GM21737 (cell line): ENCODE results near the gene RNF149.
"Not testable (repeated sequence)": the region's sequence is repeated elsewhere in the genome, so short reads cannot be mapped to it uniquely, and the experiment has no call there.

Source experiments
- ATAC-seq: cut with Tn5 transposase; IDR thresholded peaks from one replicate; pipeline ENCODE4 v1.9.1; 2021; ENCODE audit warnings: mild to moderate bottlenecking, moderate library complexity; ENCODE audit not compliant: unreplicated experiment

Gene RNF149

GRCh38 chr2:101258804-101259203 lies 49.7 kb downstream of the RNF149 start:
- ATAC-seq: no peak

GRCh38 chr2:101256316-101256715 lies 52.2 kb downstream of the RNF149 start:
- no peak for ATAC-seq

GRCh38 chr2:101255501-101255900 lies 53.0 kb downstream of the RNF149 start:
- ATAC-seq: no peak

GRCh38 chr2:101253703-101254450 lies 54.6 kb downstream of the RNF149 start:
- ATAC-seq: no peak

- peak; percentile 44 for ATAC-seq
Measured at GRCh38 chr2:101253013-101253702, 55.3 kb downstream of the RNF149 start.

GRCh38 chr2:101252408-101253012 lies 56.0 kb downstream of the RNF149 start, which contains the start of gene CNOT11:
CNOT11 (plus strand) TSS chr2:101252886; CDS start chr2:101252965, 79 bp downstream.
- ATAC-seq: peak; percentile 86

- ATAC-seq: peak; percentile 44
Measured at GRCh38 chr2:101251844-101252407, 56.6 kb downstream of the RNF149 start.

- not testable (repeated sequence) for ATAC-seq
Measured at GRCh38 chr2:101251246-101251781, 57.2 kb downstream of the RNF149 start.

- ATAC-seq: no peak
Measured at GRCh38 chr2:101249826-101250225, 58.7 kb downstream of the RNF149 start.

GRCh38 chr2:101248756-101249155 lies 59.7 kb downstream of the RNF149 start:
- ATAC-seq: not testable (repeated sequence)

GRCh38 chr2:101245468-101245867 lies 63.0 kb downstream of the RNF149 start:
- not testable (repeated sequence) for ATAC-seq

- not testable (repeated sequence) for ATAC-seq
Measured at GRCh38 chr2:101244899-101245298, 63.6 kb downstream of the RNF149 start.

- ATAC-seq: not testable (repeated sequence)
Measured at GRCh38 chr2:101244373-101244772, 64.1 kb downstream of the RNF149 start.

- ATAC-seq: no peak
Measured at GRCh38 chr2:101241158-101241557, 67.3 kb downstream of the RNF149 start.

GRCh38 chr2:101240694-101241093 lies 67.8 kb downstream of the RNF149 start:
- not testable (repeated sequence) for ATAC-seq

GRCh38 chr2:101239760-101240118 lies 68.8 kb downstream of the RNF149 start:
- ATAC-seq: not testable (repeated sequence)

GRCh38 chr2:101238930-101239759 lies 69.4 kb downstream of the RNF149 start:
- no peak for ATAC-seq

GRCh38 chr2:101237944-101238343 lies 70.6 kb downstream of the RNF149 start:
- ATAC-seq: not testable (repeated sequence)

- not testable (repeated sequence) for ATAC-seq
Measured at GRCh38 chr2:101235956-101236355, 72.5 kb downstream of the RNF149 start.
